SK-N-SH treated with all-trans-retinoic acid at 6 μM for 48 hours (cell line): ENCODE measurements around the gene OR4E2.

Source experiments
- ATAC-seq: fragments of 200-7000 bp; cut with Tn5 transposase; 3 replicates; pipeline ENCODE4 v1.9.1; 2020; ENCODE audit warnings: mild to moderate bottlenecking, moderate library complexity
- ARNTL ChIP-seq: fragments of 450-650 bp; formaldehyde crosslinking; IDR thresholded peaks from 2 replicates; pipeline ENCODE4 v1.5.0; 2020; ENCODE audit warnings: low read depth, mild to moderate bottlenecking, moderate library complexity, borderline replicate concordance
- BACH2 ChIP-seq: fragments of 250-450 bp; sonication (Bioruptor Pico); IDR thresholded peaks from 2 replicates; pipeline ENCODE4 v1.9.0; 2021; ENCODE audit warnings: mild to moderate bottlenecking, borderline replicate concordance
- CREB5 ChIP-seq: fragments of 250-450 bp; sonication (Bioruptor Pico); IDR thresholded peaks from 2 replicates; pipeline ENCODE4 v1.5.1; 2020; ENCODE audit warnings: low read depth, mild to moderate bottlenecking, moderate library complexity
- CSDC2 ChIP-seq: fragments of 250-450 bp; sonication (Bioruptor Pico); IDR thresholded peaks from 2 replicates; pipeline ENCODE4 v1.5.0; 2020; ENCODE audit warnings: mild to moderate bottlenecking, moderate library complexity
- GLIS3 ChIP-seq: fragments of 250-450 bp; sonication (Bioruptor Pico); IDR thresholded peaks from 2 replicates; pipeline ENCODE4 v1.5.0; 2020; ENCODE audit warnings: mild to moderate bottlenecking, moderate library complexity
- ISL1 ChIP-seq: fragments of 250-450 bp; sonication (Bioruptor Pico); IDR thresholded peaks from 2 replicates; pipeline ENCODE4 v2.1.2; 2022; ENCODE audit warnings: mild to moderate bottlenecking, moderate library complexity
- OSR1 ChIP-seq: fragments of 250-450 bp; sonication (Bioruptor Pico); IDR thresholded peaks from 2 replicates; pipeline ENCODE4 v1.8.0; 2022; ENCODE audit warnings: moderate library complexity, mild to moderate bottlenecking, inconsistent platforms
- PATZ1 ChIP-seq: fragments of 250-450 bp; sonication (Bioruptor Pico); IDR thresholded peaks from 2 replicates; pipeline ENCODE4 v1.8.0; 2020; ENCODE audit warnings: mild to moderate bottlenecking, moderate library complexity, borderline replicate concordance
- PPARA ChIP-seq: fragments of 250-450 bp; sonication (Bioruptor Pico); IDR thresholded peaks from 2 replicates; pipeline ENCODE4 v1.5.0; 2020; ENCODE audit warnings: mild to moderate bottlenecking, borderline replicate concordance
- RARB ChIP-seq: fragments of 250-450 bp; sonication (Bioruptor Pico); IDR thresholded peaks from 2 replicates; pipeline ENCODE4 v1.8.0; 2021; ENCODE audit warnings: mild to moderate bottlenecking, moderate library complexity
- SNAI2 ChIP-seq: fragments of 250-450 bp; sonication (Bioruptor Pico); IDR thresholded peaks from 2 replicates; pipeline ENCODE4 v1.5.0; 2020; ENCODE audit warnings: mild to moderate bottlenecking, moderate library complexity
- TCF4 ChIP-seq: fragments of 250-450 bp; sonication (Bioruptor Pico); IDR thresholded peaks from 2 replicates; pipeline ENCODE4 v1.8.0; 2021; ENCODE audit warnings: mild to moderate bottlenecking, moderate library complexity, borderline replicate concordance
- TOX ChIP-seq: fragments of 250-450 bp; sonication (Bioruptor Pico); IDR thresholded peaks from 2 replicates; pipeline ENCODE4 v1.8.0; 2021; ENCODE audit warnings: mild to moderate bottlenecking, moderate library complexity, borderline replicate concordance
- TSHZ2 ChIP-seq: fragments of 250-450 bp; sonication (Bioruptor Pico); IDR thresholded peaks from 2 replicates; pipeline ENCODE4 v1.5.0; 2020; ENCODE audit warnings: mild to moderate bottlenecking, moderate library complexity
- ZC3H10 ChIP-seq: fragments of 250-450 bp; sonication (Bioruptor Pico); IDR thresholded peaks from 2 replicates; pipeline ENCODE4 v1.5.1; 2021; ENCODE audit warnings: mild to moderate bottlenecking, moderate library complexity
- ZFP3 ChIP-seq: fragments of 250-450 bp; sonication (Bioruptor Pico); IDR thresholded peaks from 2 replicates; pipeline ENCODE4 v1.5.0; 2020; ENCODE audit warnings: mild to moderate bottlenecking, moderate library complexity
- ZFP30 ChIP-seq: fragments of 450-650 bp; formaldehyde crosslinking; IDR thresholded peaks from 2 replicates; pipeline ENCODE4 v1.5.0; 2022; ENCODE audit warnings: mild to moderate bottlenecking, moderate library complexity
- ZNF565 ChIP-seq: fragments of 450-650 bp; formaldehyde crosslinking; conservative IDR thresholded peaks from 2 replicates; pipeline ENCODE4 v1.5.0; 2020; ENCODE audit warnings: low read depth, mild to moderate bottlenecking, moderate library complexity
- ZNF70 ChIP-seq: fragments of 450-650 bp; formaldehyde crosslinking; IDR thresholded peaks from 2 replicates; pipeline ENCODE4 v1.5.0; 2020; ENCODE audit warnings: mild to moderate bottlenecking, moderate library complexity
- ZNF8 ChIP-seq: fragments of 450-650 bp; formaldehyde crosslinking; IDR thresholded peaks from 2 replicates; pipeline ENCODE4 v1.5.0; 2020; ENCODE audit warnings: mild to moderate bottlenecking, moderate library complexity
- TF ChIP-seq, protein P1 (sequence below): fragments of 250-450 bp; sonication (Bioruptor Pico); IDR thresholded peaks from 2 replicates; pipeline ENCODE4 v1.8.0; 2021; ENCODE audit warnings: low read depth, mild to moderate bottlenecking, moderate library complexity, borderline replicate concordance
- TF ChIP-seq, protein P2 (sequence below): fragments of 250-450 bp; sonication (Bioruptor Pico); IDR thresholded peaks from 2 replicates; pipeline ENCODE4 v1.5.1; 2021; ENCODE audit warnings: mild to moderate bottlenecking, moderate library complexity

OR4E2 gene

GRCh38 chr14:21672116-21672515 lies 18.5 kb downstream of the OR4E2 start:
- TF ChIP-seq TOX (CRISPR knock-in tag) (no peak), PPARA (no peak), ZC3H10 (CRISPR knock-in tag) (no peak), RARB (CRISPR knock-in tag) (no peak)
- TF ChIP-seq, protein P1, sequence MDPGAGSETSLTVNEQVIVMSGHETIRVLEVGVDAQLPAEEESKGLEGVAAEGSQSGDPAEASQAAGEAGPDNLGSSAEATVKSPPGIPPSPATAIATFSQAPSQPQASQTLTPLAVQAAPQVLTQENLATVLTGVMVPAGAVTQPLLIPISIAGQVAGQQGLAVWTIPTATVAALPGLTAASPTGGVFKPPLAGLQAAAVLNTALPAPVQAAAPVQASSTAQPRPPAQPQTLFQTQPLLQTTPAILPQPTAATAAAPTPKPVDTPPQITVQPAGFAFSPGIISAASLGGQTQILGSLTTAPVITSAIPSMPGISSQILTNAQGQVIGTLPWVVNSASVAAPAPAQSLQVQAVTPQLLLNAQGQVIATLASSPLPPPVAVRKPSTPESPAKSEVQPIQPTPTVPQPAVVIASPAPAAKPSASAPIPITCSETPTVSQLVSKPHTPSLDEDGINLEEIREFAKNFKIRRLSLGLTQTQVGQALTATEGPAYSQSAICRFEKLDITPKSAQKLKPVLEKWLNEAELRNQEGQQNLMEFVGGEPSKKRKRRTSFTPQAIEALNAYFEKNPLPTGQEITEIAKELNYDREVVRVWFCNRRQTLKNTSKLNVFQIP (CRISPR knock-in tag) = no peak

DNA sequence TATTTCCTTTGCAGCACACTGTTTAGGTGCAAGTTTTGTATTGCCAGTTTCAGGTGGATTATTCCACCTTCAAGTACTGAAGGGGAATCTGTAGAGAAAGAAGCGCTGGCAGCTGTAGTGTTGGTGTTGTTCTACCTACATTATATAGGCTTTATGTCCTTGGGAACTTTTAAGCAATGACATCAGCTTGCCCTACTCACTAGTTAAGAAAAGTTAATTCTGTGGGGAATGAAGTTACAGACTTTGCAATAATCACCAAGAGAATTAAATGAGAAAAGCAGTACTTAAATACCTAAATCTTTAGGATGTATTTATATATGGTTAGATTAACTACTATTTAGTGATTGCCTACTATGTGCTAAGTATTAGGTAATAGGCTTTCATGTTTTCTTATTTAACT lies 20.1 kb downstream of the OR4E2 start, which contains the start of gene OR4E1:
Gene OR4E1 (minus strand): TSS at position 101 of the 400 bp plus-strand sequence. CDS start 2,883 bp downstream, outside the sequence.
- no peak for TF ChIP-seq TCF4 (CRISPR knock-in tag)
- TF ChIP-seq ZNF565 (CRISPR knock-in tag) = no peak
- TF ChIP-seq ISL1 (CRISPR knock-in tag) = no peak
- TF ChIP-seq SNAI2 (CRISPR knock-in tag) = no peak
- no peak for TF ChIP-seq ZNF8 (CRISPR knock-in tag)
- no peak for TF ChIP-seq TSHZ2 (CRISPR knock-in tag)
- TF ChIP-seq OSR1 (CRISPR knock-in tag) = no peak
- no peak for TF ChIP-seq TOX (CRISPR knock-in tag)
- TF ChIP-seq ARNTL (CRISPR knock-in tag) = no peak
- no peak for TF ChIP-seq CSDC2 (CRISPR knock-in tag)
- no peak for ATAC-seq

More at GRCh38 chr14:21672116-21672515, 18.5 kb downstream of the OR4E2 start:
- no peak for ATAC-seq

DNA sequence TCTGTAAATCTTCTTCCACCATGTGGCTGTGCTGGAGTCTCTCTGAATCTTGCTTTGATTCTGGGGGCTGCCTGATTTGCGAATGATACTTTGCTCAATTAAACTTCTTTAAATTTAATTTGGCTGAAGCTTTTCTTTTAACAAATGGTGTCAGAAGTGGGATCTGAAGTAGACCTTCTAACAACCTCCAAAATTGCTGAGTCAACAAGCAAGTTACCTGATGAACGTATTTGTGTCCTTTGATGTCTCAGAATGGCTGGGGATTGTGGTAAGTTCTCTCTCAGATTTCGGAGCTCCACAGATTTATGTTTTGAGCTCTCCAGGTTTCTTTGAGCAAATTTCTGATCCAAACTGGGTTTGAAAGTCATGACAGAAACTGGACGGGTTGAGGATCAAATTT lies 21.9 kb downstream of the OR4E2 start:
- ATAC-seq = no peak
- TF ChIP-seq CSDC2 (CRISPR knock-in tag) (no peak), ZFP3 (CRISPR knock-in tag) (no peak), CREB5 (CRISPR knock-in tag) (no peak), GLIS3 (CRISPR knock-in tag) (no peak), TCF4 (CRISPR knock-in tag) (no peak), PPARA (no peak), BACH2 (CRISPR knock-in tag) (no peak), TSHZ2 (CRISPR knock-in tag) (no peak), SNAI2 (CRISPR knock-in tag) (no peak), PATZ1 (CRISPR knock-in tag) (no peak), TOX (CRISPR knock-in tag) (no peak), ZNF70 (no peak), ZNF565 (CRISPR knock-in tag) (no peak), ZFP30 (CRISPR knock-in tag) (no peak), RARB (CRISPR knock-in tag) (no peak)
- TF ChIP-seq, protein P2, sequence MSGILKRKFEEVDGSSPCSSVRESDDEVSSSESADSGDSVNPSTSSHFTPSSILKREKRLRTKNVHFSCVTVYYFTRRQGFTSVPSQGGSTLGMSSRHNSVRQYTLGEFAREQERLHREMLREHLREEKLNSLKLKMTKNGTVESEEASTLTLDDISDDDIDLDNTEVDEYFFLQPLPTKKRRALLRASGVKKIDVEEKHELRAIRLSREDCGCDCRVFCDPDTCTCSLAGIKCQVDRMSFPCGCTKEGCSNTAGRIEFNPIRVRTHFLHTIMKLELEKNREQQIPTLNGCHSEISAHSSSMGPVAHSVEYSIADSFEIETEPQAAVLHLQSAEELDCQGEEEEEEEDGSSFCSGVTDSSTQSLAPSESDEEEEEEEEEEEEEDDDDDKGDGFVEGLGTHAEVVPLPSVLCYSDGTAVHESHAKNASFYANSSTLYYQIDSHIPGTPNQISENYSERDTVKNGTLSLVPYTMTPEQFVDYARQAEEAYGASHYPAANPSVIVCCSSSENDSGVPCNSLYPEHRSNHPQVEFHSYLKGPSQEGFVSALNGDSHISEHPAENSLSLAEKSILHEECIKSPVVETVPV (CRISPR knock-in tag) = no peak
- TF ChIP-seq, protein P1 (CRISPR knock-in tag) = no peak
- TF ChIP-seq, all 23 proteins: peak for 0
